Placental epithelial cell (primary cell): ENCODE measurements around the gene MRPS11. TPM values are rescaled to one million over a fixed set of nuclear protein-coding genes. Genes with fewer than 3 reads are reported as not detected.

Source experiments
- total RNA-seq: library from RNA; depleted of rRNA; stranded (reverse); fragments of >200 nt; gene quantifications from 2 replicates; pipeline ENCODE4 v1.2.3, GENCODE V29; 2012

The MRPS11 gene
- total RNA-seq = 24.4 and 25.1 TPM in 2 replicates

DNA sequence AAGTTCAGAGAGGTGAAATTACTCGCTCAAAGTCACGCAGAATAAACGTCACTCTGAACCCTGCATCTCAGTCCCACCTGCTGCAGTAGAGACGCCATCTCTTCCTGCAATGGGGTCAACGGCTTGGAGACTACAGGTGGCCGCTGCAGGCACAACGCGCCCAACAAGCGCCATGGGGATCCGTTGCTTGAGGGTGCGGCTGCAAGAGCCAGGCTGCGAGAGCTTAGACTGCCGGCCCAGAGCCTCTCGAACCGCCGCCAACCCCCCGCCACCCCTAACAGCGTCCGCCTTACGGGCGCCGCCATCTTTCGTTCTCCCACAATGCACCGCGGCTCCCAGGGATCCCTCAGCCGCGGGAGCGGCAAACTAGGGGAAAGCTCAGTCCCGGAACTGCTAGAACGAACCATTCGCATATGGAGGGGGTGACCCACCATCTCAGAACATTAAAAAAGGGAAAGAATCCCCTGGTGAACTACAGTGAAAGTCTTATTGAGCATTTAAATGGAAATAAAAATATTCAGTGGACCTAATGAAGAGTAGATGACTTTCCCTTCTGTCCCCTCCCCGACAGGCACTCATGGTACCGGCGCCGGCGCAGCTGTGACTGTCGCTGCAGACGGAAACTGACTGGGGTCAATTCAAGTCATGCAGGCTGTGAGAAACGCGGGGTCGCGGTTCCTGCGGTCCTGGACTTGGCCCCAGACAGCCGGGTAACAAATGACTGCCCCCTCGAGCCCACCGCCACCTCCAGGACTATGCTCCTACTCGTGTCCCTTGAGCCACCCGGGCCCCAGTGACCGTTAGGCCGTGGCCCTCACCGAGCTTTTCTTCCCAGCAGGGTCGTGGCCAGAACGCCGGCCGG is at the start of gene MRPS11, which contains the start of gene MRPL46:
Gene MRPS11, plus strand, starts transcription at position 636 of the 862 bp plus-strand sequence. Its CDS starts 10 bp downstream, at position 646.
Gene MRPL46, minus strand, starts transcription at position 316 of the 862 bp plus-strand sequence. Its CDS starts 11 bp downstream, at position 305.

Other genes starting within 250 kb of the MRPS11 start
- gene NTRK3, start 211.0 kb upstream of the MRPS11 start, total RNA-seq = under 0.01 TPM in 2 replicates
- gene MRPL46, start 320 bp upstream of the MRPS11 start, total RNA-seq = 10.6 and 13.9 TPM in 2 replicates
- gene DET1, start 79.0 kb downstream of the MRPS11 start, total RNA-seq = 4.3 and 5.3 TPM in 2 replicates
- gene AEN, start 153.6 kb downstream of the MRPS11 start, total RNA-seq = 45.1 and 117 TPM in 2 replicates
- gene ISG20, start 171.3 kb downstream of the MRPS11 start, total RNA-seq = 0.39 and 0.65 TPM in 2 replicates